ENCODE results near the gene OR51D1. TPM values are rescaled to one million over a fixed set of nuclear protein-coding genes. Genes with fewer than 3 reads are reported as not detected.

Gene OR51D1
- not detected in 5 replicates for total RNA-seq (2022; extraction: Qiagen RNA extraction)

GRCh38 chr11:4636962-4637661, at the start of gene OR51D1:
TSS of gene OR51D1 (plus strand) at chr11:4637477. CDS start at chr11:4639791, 2,314 bp downstream.

GRCh38 chr11:4593739-4594138, 43.5 kb upstream of the OR51D1 start, which contains the start of gene OR52I1:
TSS of gene OR52I1 (plus strand) at chr11:4594039. CDS start at chr11:4594039, 0 bp downstream.

GRCh38 chr11:4607781-4608666, 29.3 kb upstream of the OR51D1 start, which contains the start of gene TRIM68:
TSS of gene TRIM68 (minus strand) at chr11:4608231. CDS start at chr11:4605504, 2,727 bp downstream.

GRCh38 chr11:4643682-4644081, 6.4 kb downstream of the OR51D1 start, which contains the start of gene OR51E1:
TSS of gene OR51E1 (plus strand) at chr11:4643982. CDS start at chr11:4652527, 8,545 bp downstream.

Other genes starting within 250 kb of the OR51D1 start
- gene TRIM21, start 243.8 kb upstream of the OR51D1 start, total RNA-seq (2022; extraction: Qiagen RNA extraction) = 19.8 to 22.1 TPM (median 20.3 TPM) in 5 replicates
- not detected in 5 replicates for gene OR52K2, start 188.2 kb upstream of the OR51D1 start, total RNA-seq (2022; extraction: Qiagen RNA extraction)
- not detected in 5 replicates for gene OR52K1, start 154.8 kb upstream of the OR51D1 start, total RNA-seq (2022; extraction: Qiagen RNA extraction)
- not detected in 5 replicates for gene OR52M1, start 92.3 kb upstream of the OR51D1 start, total RNA-seq (2022; extraction: Qiagen RNA extraction)
- gene OR52I2, start 55.7 kb upstream of the OR51D1 start, total RNA-seq (2022; extraction: Qiagen RNA extraction) = not detected in 5 replicates
- not detected in 5 replicates for gene OR52I1, start 43.4 kb upstream of the OR51D1 start, total RNA-seq (2022; extraction: Qiagen RNA extraction)
- 7.6 to 9.6 TPM (median 8.4 TPM) in 5 replicates for gene TRIM68, start 29.2 kb upstream of the OR51D1 start, total RNA-seq (2022; extraction: Qiagen RNA extraction)
- gene OR51E1, start 6.5 kb downstream of the OR51D1 start, total RNA-seq (2022; extraction: Qiagen RNA extraction) = not detected in 5 replicates
- not detected in 5 replicates for gene OR51E2, start 60.4 kb downstream of the OR51D1 start, total RNA-seq (2022; extraction: Qiagen RNA extraction)
- not detected in 5 replicates for gene MMP26, start 67.3 kb downstream of the OR51D1 start, total RNA-seq (2022; extraction: Qiagen RNA extraction)
- gene OR51F1, start 132.5 kb downstream of the OR51D1 start, total RNA-seq (2022; extraction: Qiagen RNA extraction) = not detected in 5 replicates
- not detected in 5 replicates for gene OR52R1, start 166.9 kb downstream of the OR51D1 start, total RNA-seq (2022; extraction: Qiagen RNA extraction)
- not detected in 5 replicates for gene OR51F2, start 183.8 kb downstream of the OR51D1 start, total RNA-seq (2022; extraction: Qiagen RNA extraction)
- gene OR51S1, start 211.7 kb downstream of the OR51D1 start, total RNA-seq (2022; extraction: Qiagen RNA extraction) = not detected in 5 replicates
- gene OR51T1, start 244.4 kb downstream of the OR51D1 start, total RNA-seq (2022; extraction: Qiagen RNA extraction) = not detected in 5 replicates